HepG2 (cell line): Measurements from ENCODE around the gene GLB1L. TPM values are rescaled to one million over a fixed set of nuclear protein-coding genes. Genes with fewer than 3 reads are reported as not detected.

Experiments
- AHDC1 ChIP-seq: sonication (generic); formaldehyde crosslinking; IDR thresholded peaks from 2 replicates; pipeline ENCODE4 v1.5.1; 2020; ENCODE audit warnings: mild to moderate bottlenecking, missing genetic modification reagents, borderline replicate concordance
- CREM ChIP-seq, 2 experiments: sonication (generic) in 1 of 2; formaldehyde crosslinking in 1 of 2; IDR thresholded peaks; 2 replicates each; pipeline versions ENCODE4 v1.4.0 to v1.6.1; 2016 to 2020; ENCODE audit warnings: antibody characterized with exemption in 1 of 2, mild to moderate bottlenecking in 1 of 2, missing genetic modification reagents in 1 of 2
- KDM3A ChIP-seq: IDR thresholded peaks from 2 replicates; pipeline ENCODE4 v1.6.1; 2018; ENCODE audit warnings: low read depth, missing compliant biosample characterization
- KDM4B ChIP-seq: sonication (generic); formaldehyde crosslinking; IDR thresholded peaks from 2 replicates; pipeline ENCODE4 v1.4.0; 2020; ENCODE audit warnings: missing genetic modification reagents
- MIER3 ChIP-seq: IDR thresholded peaks from 2 replicates; pipeline ENCODE4 v1.6.1; 2016; ENCODE audit warnings: missing compliant biosample characterization, borderline replicate concordance
- MTERF4 ChIP-seq: sonication (generic); formaldehyde crosslinking; IDR thresholded peaks from 2 replicates; pipeline ENCODE4 v1.8.0; 2023; ENCODE audit warnings: mild to moderate bottlenecking, missing genetic modification reagents
- NFE2L1 ChIP-seq: sonication (generic); formaldehyde crosslinking; IDR thresholded peaks from 2 replicates; pipeline ENCODE4 v1.4.0; 2020; ENCODE audit warnings: missing genetic modification reagents, mild to moderate bottlenecking, borderline replicate concordance
- ZNF281 ChIP-seq: sonication (generic); formaldehyde crosslinking; IDR thresholded peaks from 2 replicates; pipeline ENCODE4 v1.4.0; 2020; ENCODE audit warnings: missing genetic modification reagents, borderline replicate concordance
- ZNF552 ChIP-seq: sonication (generic); formaldehyde crosslinking; IDR thresholded peaks from 2 replicates; pipeline ENCODE4 v1.9.0; 2022; ENCODE audit warnings: missing genetic modification reagents, mild to moderate bottlenecking, borderline replicate concordance
- ZNF574 ChIP-seq: sonication (generic); formaldehyde crosslinking; IDR thresholded peaks from 2 replicates; pipeline ENCODE4 v1.4.0; 2020; ENCODE audit warnings: missing genetic modification reagents
- ZNF644 ChIP-seq: IDR thresholded peaks from 2 replicates; pipeline ENCODE4 v1.6.1; 2016; ENCODE audit warnings: low read depth
- ZNF800 ChIP-seq: sonication (generic); formaldehyde crosslinking; IDR thresholded peaks from 2 replicates; pipeline ENCODE4 v1.4.0; 2020; ENCODE audit warnings: missing genetic modification reagents
- polyA plus RNA-seq, 8 experiments: library from polyadenylated mRNA; depleted of rRNA in 3 of 8; stranded (reverse) in 7 of 8; unstranded in 1 of 8; fragments of >200 nt; fragmentation: Illumina TruSeq in 4 of 8; extraction: Trizol in 4 of 8; gene quantifications; 2 replicates each; pipeline versions ENCODE4 v1.2.1 to v1.2.3, GENCODE V29; 2011 to 2016; ENCODE audit warnings: low read depth in 4 of 8, missing spikeins in 1 of 8, mixed read lengths in 1 of 8; ENCODE audit not compliant: insufficient read depth in 1 of 8
- total RNA-seq, 5 experiments: library from RNA; depleted of rRNA; stranded (reverse); fragments of >200 nt; fragmentation: Illumina TruSeq; extraction: Trizol; gene quantifications; 2 replicates each; pipeline ENCODE4 v1.2.3, GENCODE V29; 2016; ENCODE audit warnings: low read depth in 1 of 5

The GLB1L gene
- total and polyA plus RNA-seq, 2 of the 13 experiments (the other 11 are each of a cell fraction or from before 2014, with no cell fraction given), result 6.8 to 7.3 TPM

- TF ChIP-seq MIER3 (CRISPR knock-in tag) (peak; percentile 52; the same call in 1 of the 2 replicates), ZNF574 (CRISPR knock-in tag) (peak; percentile 91; the same call in 1 of the 2 replicates), NFE2L1 (CRISPR knock-in tag) (no peak), CREM (IDR thresholded peaks at IDR 0.05) (peak; percentile 73; the same call in 1 of the 2 replicates), CREM (CRISPR knock-in tag; IDR thresholded peaks at IDR 0.05) (0 out of 2 replicates have a peak, but pooled peaks have one; percentile 31), KDM3A (CRISPR knock-in tag) (peak; percentile 91; the same call in 1 of the 2 replicates), KDM4B (CRISPR knock-in tag) (no peak; the same call in none of the 2 replicates), ZNF800 (CRISPR knock-in tag) (peak; percentile 82), ZNF552 (CRISPR knock-in tag) (no peak), ZNF281 (CRISPR knock-in tag) (peak; percentile 78), ZNF644 (CRISPR knock-in tag) (no peak), AHDC1 (CRISPR knock-in tag) (no peak), MTERF4 (CRISPR knock-in tag) (peak; percentile 87; the same call in 1 of the 2 replicates)
Observed at GRCh38 chr2:219279151-219279915, 34.1 kb upstream of the GLB1L start, which contains the start of gene DNAJB2 (continued).
